ENCODE measurements around the gene PLAC8.
A peak's percentile ranks its signal among the peaks of the same experiment; 100 is the strongest.
"Not testable (repeated sequence)": the region's sequence is repeated elsewhere in the genome, so short reads cannot be mapped to it uniquely, and the experiment has no call there.

PLAC8 gene

GRCh38 chr4:83067058-83067639 is 47.4 kb downstream of the PLAC8 start:
- no peak for DNase-seq (ENCODE audit: low spot score)

GRCh38 chr4:83065266-83065665 is 49.3 kb downstream of the PLAC8 start:
- DNase-seq (ENCODE audit: low spot score): no peak

GRCh38 chr4:83062739-83063138 is 51.8 kb downstream of the PLAC8 start:
- DNase-seq (ENCODE audit: low spot score): no peak

GRCh38 chr4:83054928-83055327 is 59.6 kb downstream of the PLAC8 start:
- DNase-seq (ENCODE audit: low spot score): peak; percentile 11

- DNase-seq (ENCODE audit: low spot score): not testable (repeated sequence)
These were observed 65.7 kb downstream of the PLAC8 start for GRCh38 chr4:83048781-83049180.

GRCh38 chr4:83046693-83047473 is 67.6 kb downstream of the PLAC8 start:
- DNase-seq (ENCODE audit: low spot score): no peak

GRCh38 chr4:83043801-83044407 is 70.6 kb downstream of the PLAC8 start:
- no peak for DNase-seq (ENCODE audit: low spot score)

GRCh38 chr4:83043157-83043556 is 71.4 kb downstream of the PLAC8 start:
- not testable (repeated sequence) for DNase-seq (ENCODE audit: low spot score)

GRCh38 chr4:83040269-83040668 is 74.3 kb downstream of the PLAC8 start:
- DNase-seq (ENCODE audit: low spot score): no peak
